Measurements from ENCODE around the gene MAG. TPM values are rescaled to one million over a fixed set of nuclear protein-coding genes. Genes with fewer than 3 reads are reported as not detected.

The MAG gene
- total and polyA plus RNA-seq, 2 of the 8 experiments (the other 6 are each of a cell fraction or from before 2014, with no cell fraction given) = 0.20 to 1.3 TPM

DNA sequence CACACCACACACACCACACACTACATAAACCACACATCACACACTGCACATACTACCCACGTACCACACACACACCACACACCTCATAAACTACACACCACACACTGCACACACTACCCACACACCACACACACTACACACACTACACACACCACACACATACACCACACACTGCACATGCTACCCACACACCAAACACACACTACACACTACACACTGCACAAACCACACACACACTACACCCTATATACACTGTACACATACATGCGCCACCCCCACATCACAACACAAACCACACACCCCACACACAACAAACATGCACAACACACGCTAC is 5.5 kb downstream of the MAG start (continued):
- TF ChIP-seq CTCF (IDR thresholded peaks at IDR 0.05; ENCODE audit: control extremely low read depth in 1 of 3, insufficient read depth in 1 of 3, low read depth in 1 of 3, low read length in 3 of 3) (no peak), TCF12 (IDR thresholded peaks at IDR 0.05; ENCODE audit: low read depth, low read length) (no peak)

Data from H1 (cell line).